ENCODE data around the gene CAT.

- TF ChIP-seq CTCF (IDR thresholded peaks at IDR 0.05): no peak
- TF ChIP-seq POLR2A (IDR thresholded peaks at IDR 0.05): no peak
Measured at GRCh38 chr11:34444428-34444827, 5.7 kb downstream of the CAT start.

Data from body of pancreas (tissue), 4 donors.